ENCODE results near the gene MMP10.

MMP10 gene

GRCh38 chr11:102780491-102780918, at the start of gene MMP10:
MMP10 (minus strand) TSS chr11:102780628; CDS start chr11:102780591, 37 bp downstream.
- DNase-seq = no peak

- no peak for DNase-seq
Measured at GRCh38 chr11:102829316-102830000, 49.0 kb upstream of the MMP10 start.

GRCh38 chr11:102824556-102824955, 44.1 kb upstream of the MMP10 start:
- DNase-seq = no peak

GRCh38 chr11:102819491-102819890, 39.1 kb upstream of the MMP10 start:
- DNase-seq = no peak

- DNase-seq = no peak
Measured at GRCh38 chr11:102813484-102813883, 33.1 kb upstream of the MMP10 start.

GRCh38 chr11:102812188-102812587, 31.8 kb upstream of the MMP10 start:
- no peak for DNase-seq

GRCh38 chr11:102810950-102811660, 30.7 kb upstream of the MMP10 start:
- no peak for DNase-seq

GRCh38 chr11:102809971-102810370, 29.5 kb upstream of the MMP10 start:
- no peak for DNase-seq

GRCh38 chr11:102807921-102808320, 27.5 kb upstream of the MMP10 start:
- peak; percentile 16 for DNase-seq

- no peak for DNase-seq
Measured at GRCh38 chr11:102806296-102806695, 25.9 kb upstream of the MMP10 start.

GRCh38 chr11:102802341-102802740, 21.9 kb upstream of the MMP10 start:
- DNase-seq = no peak

GRCh38 chr11:102800767-102801166, 20.3 kb upstream of the MMP10 start:
- no peak for DNase-seq

GRCh38 chr11:102799681-102800340, 19.4 kb upstream of the MMP10 start:
- no peak for DNase-seq

GRCh38 chr11:102798012-102798746, 17.8 kb upstream of the MMP10 start, which contains the start of gene MMP1:
MMP1 (minus strand) TSS chr11:102798160; CDS start chr11:102798092, 68 bp downstream.
- DNase-seq = no peak

GRCh38 chr11:102794382-102794781, 14.0 kb upstream of the MMP10 start:
- peak; percentile 16 for DNase-seq

- DNase-seq = no peak
Measured at GRCh38 chr11:102793677-102794290, 13.4 kb upstream of the MMP10 start.

GRCh38 chr11:102792604-102793003, 12.2 kb upstream of the MMP10 start:
- DNase-seq = no peak

- DNase-seq = no peak
Measured at GRCh38 chr11:102791271-102792036, 11.0 kb upstream of the MMP10 start.

GRCh38 chr11:102788334-102788995, 8.0 kb upstream of the MMP10 start:
- no peak for DNase-seq

- DNase-seq = no peak
Measured at GRCh38 chr11:102784380-102784779, 4.0 kb upstream of the MMP10 start.

GRCh38 chr11:102783720-102784119, 3.3 kb upstream of the MMP10 start:
- DNase-seq = no peak

Data from stimulated activated CD4-positive, alpha-beta T cell treated with anti-CD3 and anti-CD28 coated beads, Interleukin-1b, Interleukin-23, amount 100 ng/mL, for 48 hours (primary cell).